ENCODE results near the gene APEX2.
A peak's percentile ranks its signal among the peaks of the same experiment; 100 is the strongest.
"Not testable (repeated sequence)": the region's sequence is repeated elsewhere in the genome, so short reads cannot be mapped to it uniquely, and the experiment has no call there.

The APEX2 gene, protein sequence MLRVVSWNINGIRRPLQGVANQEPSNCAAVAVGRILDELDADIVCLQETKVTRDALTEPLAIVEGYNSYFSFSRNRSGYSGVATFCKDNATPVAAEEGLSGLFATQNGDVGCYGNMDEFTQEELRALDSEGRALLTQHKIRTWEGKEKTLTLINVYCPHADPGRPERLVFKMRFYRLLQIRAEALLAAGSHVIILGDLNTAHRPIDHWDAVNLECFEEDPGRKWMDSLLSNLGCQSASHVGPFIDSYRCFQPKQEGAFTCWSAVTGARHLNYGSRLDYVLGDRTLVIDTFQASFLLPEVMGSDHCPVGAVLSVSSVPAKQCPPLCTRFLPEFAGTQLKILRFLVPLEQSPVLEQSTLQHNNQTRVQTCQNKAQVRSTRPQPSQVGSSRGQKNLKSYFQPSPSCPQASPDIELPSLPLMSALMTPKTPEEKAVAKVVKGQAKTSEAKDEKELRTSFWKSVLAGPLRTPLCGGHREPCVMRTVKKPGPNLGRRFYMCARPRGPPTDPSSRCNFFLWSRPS

DNA sequence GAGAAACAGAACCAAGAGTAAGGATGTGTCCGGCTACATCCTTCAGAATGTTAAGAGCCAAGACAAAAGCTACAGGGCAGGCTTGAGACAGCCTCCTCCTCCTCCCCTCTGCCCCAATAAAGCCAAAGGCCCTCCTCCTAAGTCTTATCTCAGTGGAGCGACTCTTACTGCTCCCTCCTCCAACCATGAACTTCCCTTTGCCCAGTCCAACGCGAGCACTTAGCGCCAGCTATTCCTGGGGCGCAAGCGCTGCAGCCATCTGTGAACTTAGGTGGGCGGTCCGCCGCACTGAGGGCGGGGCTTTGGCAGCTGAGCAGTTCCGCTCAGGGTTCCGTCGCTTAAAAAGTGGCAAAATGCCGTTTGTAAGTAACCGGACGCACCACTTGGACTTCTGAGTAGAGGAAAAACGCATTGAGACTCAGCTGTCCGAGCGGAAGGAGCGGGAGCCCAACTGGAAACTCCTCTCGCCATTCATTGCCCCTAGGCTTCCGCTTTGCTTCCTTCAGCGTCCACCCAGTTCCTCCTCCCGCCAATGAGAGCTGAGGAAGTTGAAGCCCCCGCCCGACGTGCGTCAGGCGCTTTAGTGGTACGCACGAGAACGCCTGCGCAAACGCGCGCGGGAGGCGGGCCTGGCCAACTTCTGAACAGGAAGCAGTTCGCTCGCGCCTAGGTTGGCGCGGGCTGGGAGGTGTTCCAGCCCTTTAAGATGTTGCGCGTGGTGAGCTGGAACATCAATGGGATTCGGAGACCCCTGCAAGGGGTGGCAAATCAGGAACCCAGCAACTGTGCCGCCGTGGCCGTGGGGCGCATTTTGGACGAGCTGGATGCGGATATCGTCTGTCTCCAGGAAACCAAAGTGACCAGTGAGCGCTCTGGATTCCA is at the start of gene APEX2:
Gene APEX2, plus strand, starts transcription at position 647 of the 882 bp plus-strand sequence. Its CDS starts 60 bp downstream, at position 707.
- peak; percentile 90 for DNase-seq

DNA sequence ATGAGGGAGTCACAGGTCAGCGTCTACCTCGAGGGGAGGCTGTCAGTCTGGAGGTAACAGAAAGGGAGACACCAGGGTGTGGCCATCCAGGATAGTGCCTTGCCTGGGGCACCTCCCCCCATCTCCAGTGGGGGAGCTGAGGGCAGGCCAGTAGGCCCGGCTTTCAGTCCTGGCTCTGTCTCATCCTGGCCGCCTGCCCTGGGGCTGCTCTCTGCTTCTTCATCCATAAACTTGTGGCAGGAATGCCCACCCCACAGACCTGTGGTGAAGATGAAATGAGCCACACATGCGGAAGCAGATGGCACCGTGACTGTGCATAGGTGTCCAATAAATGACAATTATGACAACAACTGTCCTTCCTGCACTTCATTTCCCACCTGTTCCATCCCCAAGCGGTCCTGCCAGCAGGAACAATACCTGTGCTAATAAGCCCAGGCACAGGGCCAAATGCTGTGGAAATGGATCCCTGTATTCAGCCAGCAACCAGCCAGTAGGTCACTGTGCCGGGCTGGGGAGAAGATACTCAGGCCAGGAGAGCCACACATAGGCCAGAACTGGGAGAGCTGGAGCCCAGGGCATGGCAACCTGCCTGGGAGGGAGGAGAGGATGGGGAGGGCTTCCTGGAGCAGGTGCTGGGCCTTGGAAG is 49.3 kb upstream of the APEX2 start:
- DNase-seq, result no peak

GRCh38 chrX:54961750-54962149 is 38.4 kb upstream of the APEX2 start:
- DNase-seq, result no peak

DNA sequence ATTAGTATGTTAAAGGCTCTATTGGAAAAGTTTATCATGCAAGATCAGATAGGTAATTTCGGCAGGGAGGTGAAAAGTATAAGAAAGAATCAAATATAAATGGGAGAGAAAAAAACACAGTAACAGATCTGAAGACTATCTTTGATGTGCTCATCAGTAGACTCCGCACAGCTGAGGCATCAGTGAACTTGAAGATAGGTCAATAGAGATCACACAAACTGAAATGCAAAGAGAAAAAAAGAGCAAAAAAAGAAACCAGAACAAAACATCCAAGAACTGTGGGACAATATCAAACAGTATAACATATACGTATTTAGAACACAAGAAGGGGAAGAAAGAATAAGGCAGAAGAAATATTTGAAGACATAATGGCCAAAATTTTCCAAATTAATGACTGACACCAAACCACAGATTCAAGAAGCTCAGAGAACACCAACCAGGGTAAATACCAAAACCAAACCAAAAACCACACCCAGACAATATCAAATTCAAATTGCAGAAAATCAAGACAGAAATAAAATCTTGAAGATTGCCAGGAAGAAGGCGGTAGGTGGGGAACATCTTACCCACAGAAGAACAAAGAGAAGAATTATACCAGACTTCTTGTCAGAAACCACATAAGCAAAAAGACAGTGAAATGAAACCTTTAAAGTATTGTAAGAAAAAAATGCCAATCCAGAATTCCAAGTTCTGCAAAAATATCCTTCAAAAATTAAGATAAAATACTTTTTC is 35.2 kb upstream of the APEX2 start:
- no peak for DNase-seq

- DNase-seq, result no peak
These were observed 22.8 kb upstream of the APEX2 start for GRCh38 chrX:54977387-54977786.

DNA sequence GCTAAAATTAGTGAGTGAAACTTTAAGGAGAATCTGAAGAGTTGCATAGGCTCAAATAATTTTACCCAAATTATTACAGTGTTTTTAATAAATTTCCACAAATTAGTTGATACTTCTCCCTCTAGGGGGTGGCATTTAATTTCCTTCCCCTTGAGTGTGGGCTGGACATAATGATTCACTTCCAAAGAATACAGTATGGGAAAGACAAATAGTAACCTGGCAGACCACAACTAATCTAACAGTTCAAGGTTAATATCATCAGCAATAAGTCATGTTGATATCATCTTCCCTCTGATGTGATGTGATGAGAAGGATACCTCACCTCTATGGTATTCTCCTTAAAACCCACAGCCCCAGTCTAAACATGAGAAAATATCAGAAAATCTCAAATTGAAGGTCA is 21.7 kb upstream of the APEX2 start:
- DNase-seq, result peak; percentile 28

- DNase-seq, result no peak
These were observed 20.7 kb upstream of the APEX2 start for GRCh38 chrX:54979432-54979831.

DNA sequence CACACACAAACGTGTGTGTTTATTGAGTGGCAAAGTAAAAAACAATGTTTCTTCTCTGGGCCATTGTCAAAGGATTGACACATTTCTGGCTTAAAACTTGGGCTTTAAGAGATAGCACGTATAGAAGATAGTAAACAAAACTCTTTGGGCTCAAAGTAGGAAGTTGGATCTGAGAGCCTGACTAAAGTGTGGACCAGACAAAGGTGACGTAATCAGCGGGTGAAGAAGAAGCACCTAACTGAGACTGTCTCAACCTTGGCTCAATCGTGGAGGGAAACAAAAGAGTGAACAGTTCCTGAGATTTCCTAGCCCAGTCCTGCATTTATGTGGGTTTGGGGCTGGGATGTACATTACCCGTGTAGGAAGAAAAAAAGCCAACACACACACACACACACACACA is 19.8 kb upstream of the APEX2 start:
- no peak for DNase-seq

GRCh38 chrX:54983306-54983705 is 16.9 kb upstream of the APEX2 start:
- DNase-seq, result not testable (repeated sequence)

- DNase-seq, result no peak
These were observed 8.5 kb upstream of the APEX2 start for GRCh38 chrX:54991706-54992105.

GRCh38 chrX:54992911-54993622 is 7.1 kb upstream of the APEX2 start:
- no peak for DNase-seq

DNA sequence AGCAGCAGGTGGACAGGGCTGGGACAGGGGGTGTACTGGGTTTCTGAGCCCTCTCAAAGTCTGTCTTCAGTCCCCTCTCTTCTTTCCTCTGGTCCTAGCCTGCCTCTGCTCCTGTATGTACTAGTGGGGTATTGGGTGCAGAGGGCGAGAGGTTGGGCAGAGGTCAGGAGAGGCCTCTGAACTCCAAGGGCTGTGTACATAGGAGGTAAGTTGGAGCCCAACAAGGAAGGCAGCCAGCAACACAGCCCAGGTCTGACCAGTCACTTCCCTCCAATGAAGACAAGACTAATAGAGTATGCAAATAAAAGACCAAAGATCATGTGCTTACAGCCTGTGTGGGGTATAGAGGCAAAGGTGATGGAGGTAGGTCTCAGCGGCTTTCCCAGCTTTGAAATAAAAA is 6.1 kb upstream of the APEX2 start, which contains the start of gene PFKFB1:
Gene PFKFB1, minus strand, starts transcription at position 90 of the 400 bp plus-strand sequence. CDS start 181 bp downstream, outside the sequence.
- DNase-seq, result no peak

DNA sequence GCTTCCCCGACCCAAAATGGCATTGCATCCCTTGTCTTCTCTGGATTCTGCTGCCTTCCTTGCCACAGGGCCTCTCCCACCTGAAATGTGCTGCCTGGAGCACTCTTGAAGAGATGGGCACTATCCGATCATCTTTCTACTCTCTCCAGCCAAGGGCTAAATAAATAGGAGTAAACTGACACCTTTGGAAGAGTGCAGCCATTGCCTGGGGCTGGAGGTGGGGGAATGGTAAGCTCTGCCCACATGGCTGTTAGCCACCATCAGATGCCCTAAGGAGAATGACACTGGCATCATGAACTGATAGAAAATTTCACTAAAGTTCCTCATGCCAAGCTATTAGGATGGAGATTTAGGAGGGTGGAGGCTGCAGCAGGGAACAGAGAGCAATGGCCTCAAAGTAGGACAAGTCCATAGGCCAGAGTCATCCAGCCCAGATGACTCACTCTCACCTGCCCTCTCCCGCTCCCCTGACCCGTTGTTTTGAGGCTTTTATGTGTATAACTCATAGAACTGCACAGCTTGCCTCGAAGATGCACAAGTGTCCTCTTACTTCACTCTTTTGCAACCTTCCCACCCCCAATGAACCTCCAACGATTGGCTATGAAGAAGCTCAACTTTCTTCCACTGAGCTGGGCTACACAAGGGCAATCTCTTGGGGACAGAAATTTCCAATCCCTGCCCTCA is 5.4 kb upstream of the APEX2 start:
- DNase-seq, result no peak

- no peak for DNase-seq
These were observed 4.5 kb upstream of the APEX2 start for GRCh38 chrX:54995621-54996020.

DNA sequence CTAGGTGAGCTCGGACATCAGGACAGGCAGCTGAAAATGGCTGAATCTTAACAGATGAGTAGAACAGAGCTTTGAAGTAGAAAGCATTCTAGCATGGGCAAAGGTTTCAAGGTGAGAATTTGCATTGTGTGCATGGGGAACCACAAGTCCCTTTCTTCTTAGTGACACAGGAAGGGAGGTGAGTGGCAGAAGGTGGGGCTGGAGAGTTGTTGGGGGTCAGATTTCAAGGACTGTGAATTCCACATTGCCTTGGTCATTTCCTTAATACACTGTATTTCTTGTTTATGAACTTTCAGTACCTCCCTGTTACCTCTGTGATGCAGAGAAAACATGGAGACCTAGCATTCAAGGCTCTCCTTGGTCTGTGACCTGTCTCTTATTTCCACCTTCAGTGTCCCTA is 4.1 kb downstream of the APEX2 start:
- DNase-seq, result no peak

DNA sequence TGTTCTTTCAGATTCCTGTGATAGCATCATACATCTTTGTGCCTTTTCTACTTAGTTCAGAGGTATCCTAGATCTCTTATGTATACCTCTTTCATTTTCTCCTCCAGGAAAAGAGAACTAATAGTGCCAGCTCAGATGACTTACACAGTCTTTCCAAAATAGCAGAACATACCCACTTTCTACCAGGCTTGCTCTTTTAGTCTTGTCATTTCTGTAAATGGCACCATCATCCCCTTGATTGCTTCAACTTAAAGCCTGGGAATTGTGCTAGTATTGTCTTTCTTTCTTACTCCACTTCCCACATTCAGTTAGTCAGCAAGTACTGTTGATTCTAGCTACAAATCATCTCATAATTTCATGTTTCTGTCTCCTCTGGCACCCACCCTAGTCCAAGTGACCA is 5.1 kb downstream of the APEX2 start:
- DNase-seq, result no peak

DNA sequence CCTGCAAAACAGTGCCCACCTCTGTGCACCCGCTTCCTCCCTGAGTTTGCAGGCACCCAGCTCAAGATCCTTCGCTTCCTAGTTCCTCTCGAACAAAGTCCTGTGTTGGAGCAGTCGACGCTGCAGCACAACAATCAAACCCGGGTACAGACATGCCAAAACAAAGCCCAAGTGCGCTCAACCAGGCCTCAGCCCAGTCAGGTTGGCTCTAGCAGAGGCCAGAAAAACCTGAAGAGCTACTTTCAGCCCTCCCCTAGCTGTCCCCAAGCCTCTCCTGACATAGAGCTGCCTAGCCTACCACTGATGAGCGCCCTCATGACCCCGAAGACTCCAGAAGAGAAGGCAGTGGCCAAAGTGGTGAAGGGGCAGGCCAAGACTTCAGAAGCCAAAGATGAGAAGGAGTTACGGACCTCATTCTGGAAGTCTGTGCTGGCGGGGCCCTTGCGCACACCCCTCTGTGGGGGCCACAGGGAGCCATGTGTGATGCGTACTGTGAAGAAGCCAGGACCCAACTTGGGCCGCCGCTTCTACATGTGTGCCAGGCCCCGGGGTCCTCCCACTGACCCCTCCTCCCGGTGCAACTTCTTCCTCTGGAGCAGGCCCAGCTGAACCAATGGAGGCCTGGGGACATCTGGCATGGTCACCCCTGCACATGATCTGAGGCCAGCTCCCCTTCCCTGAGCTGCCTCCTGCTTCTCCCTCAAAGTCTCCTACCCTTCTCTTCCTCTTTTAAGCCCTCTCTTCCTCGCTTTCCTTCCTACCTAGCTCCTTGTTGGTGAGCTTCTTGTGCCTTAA is 6.9 kb downstream of the APEX2 start:
- DNase-seq, result no peak

- DNase-seq, result peak; percentile 84
These were observed 7.5 kb downstream of the APEX2 start for GRCh38 chrX:55007656-55008055.

DNA sequence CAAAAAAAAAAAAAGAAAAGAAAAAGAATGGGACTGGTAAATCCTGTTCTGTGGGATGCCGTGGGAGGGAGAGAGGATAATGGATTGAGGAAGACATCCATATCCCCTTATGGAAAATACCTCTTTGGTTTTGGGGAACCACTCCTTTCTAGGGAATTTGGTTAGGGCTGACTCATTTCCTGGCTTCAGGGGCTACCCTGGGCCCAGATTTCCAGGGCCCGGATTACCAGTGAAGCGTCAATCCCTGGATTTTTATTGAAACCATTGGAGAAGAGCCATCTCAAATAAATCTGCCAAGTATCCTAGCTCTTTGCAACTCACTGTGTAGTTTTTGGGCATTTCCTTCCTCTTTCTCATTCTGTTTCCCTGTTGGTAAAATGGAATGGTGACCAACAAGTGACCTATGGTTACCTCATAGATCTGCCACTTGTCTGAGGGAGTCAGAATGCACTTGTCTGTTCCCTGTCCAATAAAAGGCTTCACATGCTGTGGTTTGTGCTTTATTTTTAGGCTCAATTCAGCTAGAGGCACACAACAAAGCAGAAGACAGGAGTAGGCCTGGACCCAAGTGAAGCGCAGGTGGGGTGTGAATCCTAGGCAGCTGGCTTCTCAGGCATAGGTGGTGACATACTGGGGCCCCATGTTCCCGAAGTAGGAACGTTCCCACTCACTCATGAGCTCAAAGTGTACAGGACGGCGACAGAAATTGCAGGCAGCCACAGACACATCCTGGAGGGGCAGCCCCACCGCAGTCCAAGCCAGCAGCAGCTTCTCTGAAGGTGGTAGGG is 8.6 kb downstream of the APEX2 start:
- DNase-seq, result peak; percentile 73
